Skeletal muscle satellite cell (primary cell): ENCODE results near the gene PAX3.
"Not testable (repeated sequence)": the region's sequence is repeated elsewhere in the genome, so short reads cannot be mapped to it uniquely, and the experiment has no call there.

ENCODE experiments used
- H3K27me3 ChIP-seq: 2 replicates; pipeline ENCODE4 v1.7.0; 2013; ENCODE audit warnings: low read length; ENCODE audit not compliant: control insufficient read depth, insufficient read depth
- H3K36me3 ChIP-seq: 2 replicates; pipeline ENCODE4 v1.7.0; 2013; ENCODE audit warnings: mild to moderate bottlenecking, control low read depth, low read length; ENCODE audit not compliant: insufficient read depth
- H3K4me1 ChIP-seq: 2 replicates; pipeline ENCODE4 v1.7.0; 2013; ENCODE audit warnings: low read length; ENCODE audit not compliant: control insufficient read depth, insufficient read depth
- H3K4me2 ChIP-seq: 2 replicates; pipeline ENCODE4 v1.7.0; 2013; ENCODE audit warnings: mild to moderate bottlenecking, low read length
- H3K4me3 ChIP-seq: 2 replicates; pipeline ENCODE4 v1.7.0; 2013; ENCODE audit warnings: low read length
- H3K9ac ChIP-seq: 2 replicates; pipeline ENCODE4 v1.7.0; 2013; ENCODE audit warnings: mild to moderate bottlenecking, low read depth, low read length, moderate library complexity
- H3K9me3 ChIP-seq: replicated peaks from 2 replicates; pipeline ENCODE4 v1.7.0; 2013; ENCODE audit warnings: mild to moderate bottlenecking, control low read depth, low read length

Gene PAX3

DNA sequence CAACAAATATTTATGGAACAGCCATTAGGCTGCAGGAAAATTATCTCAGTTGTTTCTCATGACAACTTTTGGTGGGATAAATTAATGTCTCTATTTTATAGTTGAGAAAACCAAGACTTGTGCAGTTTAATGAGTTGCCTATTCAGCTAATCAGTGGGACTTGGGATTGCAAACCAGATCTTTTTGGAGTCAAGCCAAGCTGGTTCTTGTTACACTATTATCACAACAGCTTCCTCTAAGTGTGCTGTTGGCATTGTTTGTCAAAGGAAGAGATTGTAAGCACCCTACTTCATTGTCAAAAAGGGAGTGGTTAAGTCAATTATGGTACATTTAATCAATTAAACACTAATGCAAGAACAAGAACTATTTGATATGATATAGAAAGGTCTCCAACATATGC, 119.2 kb downstream of the PAX3 start:
- peaks cover 11% of the 10 kb centered on the region for H3K27me3 ChIP-seq
- no peak overlapping the region for H3K4me2 ChIP-seq
- H3K9me3 ChIP-seq, result no peaks in the 10 kb centered on the region
- H3K36me3 ChIP-seq, result no peaks in the 10 kb centered on the region
- no peaks in the 10 kb centered on the region for H3K4me1 ChIP-seq
- H3K4me3 ChIP-seq, result no peak overlapping the region
- H3K9ac ChIP-seq, result no peak overlapping the region

DNA sequence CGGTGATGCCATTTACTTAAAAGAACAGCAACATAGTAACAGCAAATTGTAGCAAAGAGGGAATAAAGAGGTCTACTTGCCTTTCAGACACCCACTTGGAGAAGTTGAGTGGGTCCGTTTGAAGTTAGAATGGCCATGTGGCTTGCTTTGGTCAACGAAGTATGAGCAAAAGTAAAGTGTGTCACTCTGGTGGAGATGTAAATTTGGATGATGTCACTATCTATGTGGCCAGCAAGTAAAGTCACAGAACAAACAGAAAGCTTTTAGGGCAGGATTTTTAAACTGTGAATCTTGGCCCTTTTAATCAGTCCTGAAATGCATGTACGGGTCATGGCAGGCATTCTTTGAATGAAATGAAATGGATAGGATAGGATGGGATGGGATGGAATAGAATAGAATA, 120.3 kb downstream of the PAX3 start:
- H3K4me1 ChIP-seq, result no peaks in the 10 kb centered on the region
- H3K36me3 ChIP-seq, result no peaks in the 10 kb centered on the region
- H3K4me2 ChIP-seq, result no peak overlapping the region
- H3K27me3 ChIP-seq, result peaks cover 18% of the 10 kb centered on the region
- no peak overlapping the region for H3K4me3 ChIP-seq
- no peaks in the 10 kb centered on the region for H3K9me3 ChIP-seq
- no peak overlapping the region for H3K9ac ChIP-seq

DNA sequence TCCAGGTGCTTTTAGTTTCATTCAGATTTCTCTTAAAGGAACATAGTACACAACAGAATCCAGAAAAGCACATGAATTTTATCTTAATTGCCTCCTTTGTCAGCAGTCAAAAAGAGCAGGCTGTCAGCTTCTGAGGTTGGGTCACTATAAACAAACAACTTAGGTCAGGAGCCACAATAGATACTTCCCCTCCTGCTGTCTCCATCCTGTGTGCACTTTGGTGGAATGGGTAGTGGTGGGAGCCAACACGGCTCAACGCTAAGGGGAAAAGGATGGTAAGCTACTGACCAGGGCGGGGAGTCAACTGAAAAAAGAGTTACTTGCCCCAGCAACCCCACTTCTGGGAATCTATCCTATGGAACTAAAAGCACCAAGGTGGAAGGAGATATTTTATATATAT, 121.9 kb downstream of the PAX3 start:
- Histone ChIP-seq H3K4me3 (no peak overlapping the region), H3K9ac (no peak overlapping the region), H3K27me3 (peaks cover 19% of the 10 kb centered on the region), H3K4me1 (no peaks in the 10 kb centered on the region), H3K36me3 (no peaks in the 10 kb centered on the region), H3K9me3 (no peaks in the 10 kb centered on the region), H3K4me2 (no peak overlapping the region)

DNA sequence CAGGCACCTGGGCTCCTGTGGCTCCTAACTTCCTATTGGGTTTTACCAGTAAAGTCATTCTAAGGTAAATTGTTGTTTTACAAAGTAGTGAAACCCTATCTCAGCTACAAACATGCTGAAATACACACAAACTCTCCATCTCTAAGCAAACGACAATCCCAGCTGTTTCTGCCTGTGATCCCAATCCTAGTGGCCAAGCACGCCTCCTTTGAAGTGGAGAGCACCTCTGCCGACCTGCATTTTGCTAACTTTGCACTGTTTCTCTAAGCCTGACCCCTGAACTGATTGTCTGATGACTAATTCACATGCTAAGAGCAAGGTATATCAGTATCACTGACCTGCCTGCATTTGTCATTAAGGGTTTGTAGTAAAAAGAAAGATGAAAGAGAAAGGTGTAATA, 124.3 kb downstream of the PAX3 start:
- peaks cover 19% of the 10 kb centered on the region for H3K27me3 ChIP-seq

DNA sequence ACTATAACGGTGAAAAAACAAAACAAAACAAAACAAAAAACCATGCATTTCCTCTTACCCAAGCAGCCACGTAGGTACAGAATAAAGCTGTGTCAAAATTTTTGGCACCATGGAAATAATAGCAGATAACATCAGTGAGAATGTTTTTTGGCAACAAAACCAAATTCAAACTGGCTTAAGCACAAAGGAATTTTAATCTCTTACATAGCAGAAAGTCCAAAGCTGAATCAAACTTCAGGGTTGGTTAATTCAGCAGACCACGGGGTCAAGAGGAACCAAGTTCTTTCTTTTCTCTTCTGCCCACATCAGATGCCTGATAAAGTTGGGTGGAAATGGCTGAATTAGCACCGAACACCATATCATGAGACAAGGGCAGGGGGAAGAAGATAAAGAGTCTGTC, 129.5 kb downstream of the PAX3 start:
- Histone ChIP-seq H3K4me1 (peaks cover 5% of the 10 kb centered on the region), H3K9ac (no peak overlapping the region), H3K27me3 (peaks cover 6% of the 10 kb centered on the region), H3K4me2 (peak overlapping the region; percentile 55), H3K9me3 (no peaks in the 10 kb centered on the region), H3K4me3 (no peak overlapping the region), H3K36me3 (no peaks in the 10 kb centered on the region)

More for the DNA sequence above, 124.3 kb downstream of the PAX3 start:
- H3K4me1 ChIP-seq, result peaks cover 5% of the 10 kb centered on the region
- no peak overlapping the region for H3K4me3 ChIP-seq
- no peaks in the 10 kb centered on the region for H3K36me3 ChIP-seq
- H3K9ac ChIP-seq, result no peak overlapping the region
- no peaks in the 10 kb centered on the region for H3K9me3 ChIP-seq
- H3K4me2 ChIP-seq, result no peak overlapping the region

DNA sequence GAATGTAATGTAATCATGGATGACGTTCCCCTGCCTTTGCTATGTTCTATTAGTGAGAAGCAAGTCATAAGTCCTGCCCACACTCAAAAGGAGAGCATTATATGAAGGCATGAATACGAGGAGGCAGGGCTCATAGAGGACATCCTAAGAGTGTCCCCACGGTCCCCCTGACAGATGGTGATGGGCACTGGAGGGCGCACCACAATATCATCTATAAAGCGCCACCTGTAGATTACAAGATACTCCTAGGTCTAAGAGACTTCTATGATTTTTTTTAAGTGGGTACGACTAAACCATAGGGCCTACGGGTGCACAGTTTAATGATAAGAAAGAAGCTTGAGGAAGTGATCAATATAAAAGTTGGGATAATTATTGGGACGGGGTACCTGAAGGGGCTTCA, 131.0 kb downstream of the PAX3 start:
- H3K4me2 ChIP-seq, result no peak overlapping the region
- H3K27me3 ChIP-seq, result peaks cover 7% of the 10 kb centered on the region
- no peak overlapping the region for H3K4me3 ChIP-seq
- H3K4me1 ChIP-seq, result peaks cover 5% of the 10 kb centered on the region
- no peak overlapping the region for H3K9ac ChIP-seq
- H3K9me3 ChIP-seq, result no peaks in the 10 kb centered on the region
- no peaks in the 10 kb centered on the region for H3K36me3 ChIP-seq

DNA sequence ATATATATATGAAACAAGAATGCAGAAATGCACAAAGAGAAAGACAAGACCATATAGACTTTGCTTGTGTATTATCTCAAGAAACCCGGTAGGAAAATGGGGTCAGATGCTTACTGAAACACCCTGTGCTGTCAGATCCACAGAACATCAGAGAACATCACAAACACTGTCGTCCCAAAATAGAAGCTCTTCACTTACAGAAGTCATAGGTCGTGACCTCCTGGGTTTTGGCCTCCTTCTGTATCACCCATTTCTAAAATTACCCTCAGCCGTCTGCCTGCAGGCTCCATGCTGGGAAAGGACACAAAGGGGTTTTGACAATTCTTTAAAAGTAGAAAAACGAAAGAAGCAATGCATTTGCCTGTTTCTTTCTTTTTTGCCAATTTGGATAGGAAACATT, 137.9 kb downstream of the PAX3 start:
- Histone ChIP-seq H3K27me3 (peaks cover 12% of the 10 kb centered on the region), H3K9ac (no peak overlapping the region), H3K4me2 (no peak overlapping the region), H3K4me3 (no peak overlapping the region), H3K9me3 (no peaks in the 10 kb centered on the region), H3K36me3 (no peaks in the 10 kb centered on the region), H3K4me1 (no peaks in the 10 kb centered on the region)

DNA sequence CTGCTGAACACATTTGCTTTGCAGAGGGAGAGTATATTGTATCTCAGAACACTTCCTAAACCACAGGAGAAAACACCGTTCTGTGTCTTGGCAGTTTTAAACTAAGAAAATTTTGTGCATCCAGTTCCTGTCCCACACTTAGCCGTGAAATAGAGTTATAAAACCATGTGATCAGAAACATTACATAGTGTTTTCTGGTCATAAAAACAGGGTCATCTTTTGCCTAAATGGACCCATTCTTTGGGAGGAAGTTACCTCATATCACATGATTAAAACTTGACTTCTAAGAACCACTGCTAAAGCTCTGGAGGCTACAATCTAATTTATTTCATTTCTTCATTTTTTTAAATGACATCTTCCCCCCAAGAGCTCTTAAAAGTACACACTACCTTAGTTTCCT, 138.7 kb downstream of the PAX3 start:
- no peaks in the 10 kb centered on the region for H3K9me3 ChIP-seq
- H3K9ac ChIP-seq, result no peak overlapping the region
- H3K4me3 ChIP-seq, result no peak overlapping the region
- H3K4me1 ChIP-seq, result no peaks in the 10 kb centered on the region
- no peaks in the 10 kb centered on the region for H3K36me3 ChIP-seq
- peaks cover 12% of the 10 kb centered on the region for H3K27me3 ChIP-seq
- no peak overlapping the region for H3K4me2 ChIP-seq

DNA sequence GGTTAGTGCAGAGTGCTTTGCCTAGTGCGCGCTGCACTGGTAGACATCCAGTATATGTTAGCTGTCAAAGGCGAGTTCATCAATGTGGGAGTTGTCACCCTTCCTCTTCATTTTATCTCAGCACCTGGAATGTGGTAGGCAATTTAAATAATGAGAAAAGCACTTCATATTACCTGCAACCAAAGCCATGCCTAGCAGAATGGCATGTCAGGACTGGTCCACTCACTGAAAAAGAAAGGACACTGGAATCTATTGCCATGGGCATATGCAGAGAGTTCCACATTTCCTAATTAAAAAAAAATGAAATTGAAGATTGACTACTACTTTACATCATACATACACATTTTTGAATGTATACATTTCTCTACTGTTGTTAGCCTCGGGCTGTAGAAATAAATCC, 139.6 kb downstream of the PAX3 start:
- Histone ChIP-seq H3K27me3 (peaks cover 11% of the 10 kb centered on the region), H3K36me3 (no peaks in the 10 kb centered on the region), H3K9me3 (no peaks in the 10 kb centered on the region)

DNA sequence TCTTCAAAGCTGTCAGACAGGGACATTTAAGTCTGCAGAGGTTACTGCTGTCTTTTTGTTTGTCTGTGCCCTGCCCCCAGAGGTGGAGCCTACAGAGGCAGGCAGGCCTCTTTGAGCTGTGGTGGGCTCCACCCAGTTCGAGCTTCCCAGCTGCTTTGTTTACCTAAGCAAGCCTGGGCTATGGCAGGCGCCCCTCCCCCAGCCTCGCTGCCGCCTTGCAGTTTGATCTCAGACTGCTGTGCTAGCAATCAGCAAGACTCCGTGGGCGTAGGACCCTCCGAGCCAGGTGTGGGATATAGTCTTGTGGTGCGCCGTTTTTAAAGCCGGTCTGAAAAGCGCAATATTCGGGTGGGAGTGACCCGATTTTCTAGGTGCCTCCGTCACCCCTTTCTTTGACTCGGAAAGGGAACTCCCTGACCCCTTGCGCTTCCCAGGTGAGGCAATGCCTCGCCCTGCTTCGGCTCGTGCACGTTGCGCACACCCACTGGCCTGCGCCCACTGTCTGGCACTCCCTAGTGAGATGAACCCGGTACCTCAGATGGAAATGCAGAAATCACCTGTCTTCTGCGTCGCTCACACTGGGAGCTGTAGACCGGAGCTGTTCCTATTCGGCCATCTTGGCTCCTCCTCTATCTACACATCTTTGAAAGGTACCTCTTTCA, 143.7 kb downstream of the PAX3 start:
- H3K4me2 ChIP-seq, H3K9ac ChIP-seq, H3K4me3 ChIP-seq, H3K9me3 ChIP-seq, H3K36me3 ChIP-seq, H3K4me1 ChIP-seq, H3K27me3 ChIP-seq: not testable (repeated sequence)

More for the DNA sequence above, 139.6 kb downstream of the PAX3 start:
- H3K4me3 ChIP-seq, result no peak overlapping the region
- no peak overlapping the region for H3K9ac ChIP-seq
- no peaks in the 10 kb centered on the region for H3K4me1 ChIP-seq
- no peak overlapping the region for H3K4me2 ChIP-seq
